ENCODE measurements around the gene HIVEP1. TPM values are rescaled to one million over a fixed set of nuclear protein-coding genes. Genes with fewer than 3 reads are reported as not detected.
A peak's percentile ranks its signal among the peaks of the same experiment; 100 is the strongest.

The HIVEP1 gene
- total RNA-seq, 2 experiments from 2014 or later, result 22.1 to 22.6 TPM

- BruUV-seq (replicated peaks), result TSS peak; percentile 66
- no peaks in the 10 kb centered on the region for H3K9me2 ChIP-seq (ENCODE audit: insufficient read depth, low read length)
- peaks cover 42% of the 10 kb centered on the region for H3K79me2 ChIP-seq (ENCODE audit: insufficient read depth, low read depth, low read length)
- peak overlapping the region; percentile 94 for H3K27ac ChIP-seq (ENCODE audit: low read depth, low read length, poor library complexity, severe bottlenecking)
- no peak for DNase-seq (ENCODE audit: low spot score)
- no peak for TF ChIP-seq CTCF (conservative IDR thresholded peaks at IDR 0.05; ENCODE audit: low read length)
- no peak for TF ChIP-seq EZH2phosphoT487 (IDR thresholded peaks at IDR 0.05; ENCODE audit: borderline replicate concordance, low read depth, low read length)
- intact Hi-C loops (cut with micrococcal nuclease; ENCODE audit: unreplicated experiment), result loop anchor here (2.0 to 10.0 kb wide), 3 partner anchors 39 to 1478 kb away; no protein-coding TSS in a partner anchor
- H4K20me1 ChIP-seq (ENCODE audit: insufficient read depth, low read length), result peaks cover 12% of the 10 kb centered on the region
- H3K4me2 ChIP-seq (ENCODE audit: low read length), result peak overlapping the region; percentile 100
- CTCF ChIA-PET (ENCODE audit: unreplicated experiment), result no interaction called here
- peaks cover 8% of the 10 kb centered on the region; the same call in 1 of the 2 replicates for H3K9me3 ChIP-seq (ENCODE audit: low read length)
- POLR2A ChIA-PET, result interaction anchor here (1.5 kb wide), 1 partner anchor 46 kb away, joined by 3 read pairs; no protein-coding TSS in a partner anchor
- H3K4me1 ChIP-seq (ENCODE audit: insufficient read depth, low read length, poor library complexity, severe bottlenecking), result peaks cover 28% of the 10 kb centered on the region
- H3K4me3 ChIP-seq (ENCODE audit: low read depth, low read length, poor library complexity, severe bottlenecking), result peak overlapping the region; percentile 97
- peaks cover 13% of the 10 kb centered on the region for H3K36me3 ChIP-seq (ENCODE audit: insufficient read depth, low read length)
- H2AFZ ChIP-seq (ENCODE audit: low read length), result peak overlapping the region; percentile 80; the same call in 1 of the 2 replicates
Measured at GRCh38 chr6:12009876-12010634, 2.1 kb upstream of the HIVEP1 start.

- H3K4me1 ChIP-seq (ENCODE audit: insufficient read depth, low read length, poor library complexity, severe bottlenecking), result peaks cover 28% of the 10 kb centered on the region
- no TSS peak for BruUV-seq (replicated peaks)
- H3K4me2 ChIP-seq (ENCODE audit: low read length), result peak overlapping the region; percentile 100
- TF ChIP-seq EZH2phosphoT487 (IDR thresholded peaks at IDR 0.05; ENCODE audit: borderline replicate concordance, low read depth, low read length) (no peak), CTCF (conservative IDR thresholded peaks at IDR 0.05; ENCODE audit: low read length) (no peak)
- no peaks in the 10 kb centered on the region for H3K9me2 ChIP-seq (ENCODE audit: insufficient read depth, low read length)
- peaks cover 12% of the 10 kb centered on the region for H4K20me1 ChIP-seq (ENCODE audit: insufficient read depth, low read length)
- ChIA-PET CTCF (ENCODE audit: unreplicated experiment) (no interaction called here), POLR2A (interaction anchor here (1.5 kb wide), 1 partner anchor 45 kb away, joined by 3 read pairs; no protein-coding TSS in a partner anchor)
- peaks cover 8% of the 10 kb centered on the region; the same call in 1 of the 2 replicates for H3K9me3 ChIP-seq (ENCODE audit: low read length)
- peak; percentile 41 for DNase-seq (ENCODE audit: low spot score)
- intact Hi-C loops (cut with micrococcal nuclease; ENCODE audit: unreplicated experiment), result loop anchor here (2.0 to 5.0 kb wide), 2 partner anchors 38 to 1478 kb away; no protein-coding TSS in a partner anchor
- peaks cover 20% of the 10 kb centered on the region for H3K36me3 ChIP-seq (ENCODE audit: insufficient read depth, low read length)
- peak overlapping the region; percentile 94 for H3K27ac ChIP-seq (ENCODE audit: low read depth, low read length, poor library complexity, severe bottlenecking)
- peak overlapping the region; percentile 80 for H2AFZ ChIP-seq (ENCODE audit: low read length)
- peaks cover 49% of the 10 kb centered on the region for H3K79me2 ChIP-seq (ENCODE audit: insufficient read depth, low read depth, low read length)
- H3K4me3 ChIP-seq (ENCODE audit: low read depth, low read length, poor library complexity, severe bottlenecking), result peak overlapping the region; percentile 97
Measured at GRCh38 chr6:12010635-12011275, 1.4 kb upstream of the HIVEP1 start.
